Neuron (in vitro differentiated cells): ENCODE measurements around the gene TKT.
"Not testable (repeated sequence)": the region's sequence is repeated elsewhere in the genome, so short reads cannot be mapped to it uniquely, and the experiment has no call there.

Source experiments
- H2AFZ ChIP-seq: one replicate; pipeline ENCODE4 v1.6.1; 2013; ENCODE audit warnings: low read depth, mild to moderate bottlenecking, inconsistent platforms, low read length, moderate library complexity
- H3K27me3 ChIP-seq: one replicate; pipeline ENCODE4 v1.6.1; 2013; ENCODE audit warnings: low read length; ENCODE audit not compliant: insufficient read depth
- H3K36me3 ChIP-seq: one replicate; pipeline ENCODE4 v1.6.1; 2013; ENCODE audit warnings: low read length; ENCODE audit not compliant: insufficient read depth
- H3K4me1 ChIP-seq: one replicate; pipeline ENCODE4 v1.6.1; 2013; ENCODE audit warnings: low read length; ENCODE audit not compliant: insufficient read depth
- H3K4me3 ChIP-seq: 2 replicates; pipeline ENCODE4 v1.5.1; 2013; ENCODE audit warnings: mild to moderate bottlenecking, low read length, moderate library complexity
- H3K9me3 ChIP-seq: one replicate; pipeline ENCODE4 v1.6.1; 2013; ENCODE audit warnings: low read length

Gene TKT

GRCh38 chr3:53256704-53257055 lies 858 bp upstream of the TKT start:
- Histone ChIP-seq H3K4me3 (no peak overlapping the region), H3K36me3 (no peaks in the 10 kb centered on the region), H2AFZ (no peak overlapping the region), H3K9me3 (no peaks in the 10 kb centered on the region), H3K4me1 (peaks cover 33% of the 10 kb centered on the region), H3K27me3 (no peaks in the 10 kb centered on the region)

- H3K36me3 ChIP-seq = no peaks in the 10 kb centered on the region
- H3K9me3 ChIP-seq = no peaks in the 10 kb centered on the region
- H3K27me3 ChIP-seq = no peaks in the 10 kb centered on the region
- H3K4me1 ChIP-seq = peaks cover 30% of the 10 kb centered on the region
- peak overlapping the region; percentile 69 for H3K4me3 ChIP-seq
- peak overlapping the region; percentile 76 for H2AFZ ChIP-seq
Measured at GRCh38 chr3:53255423-53255774, 423 bp downstream of the TKT start.

GRCh38 chr3:53254509-53255422 lies 1.1 kb downstream of the TKT start:
- Histone ChIP-seq H3K27me3 (no peaks in the 10 kb centered on the region), H2AFZ (peak overlapping the region; percentile 76), H3K4me3 (peak overlapping the region; percentile 69), H3K4me1 (peaks cover 29% of the 10 kb centered on the region), H3K36me3 (no peaks in the 10 kb centered on the region), H3K9me3 (no peaks in the 10 kb centered on the region)

- no peaks in the 10 kb centered on the region for H3K27me3 ChIP-seq
- H3K4me3 ChIP-seq = peak overlapping the region; percentile 69
- peaks cover 20% of the 10 kb centered on the region for H3K4me1 ChIP-seq
- no peaks in the 10 kb centered on the region for H3K36me3 ChIP-seq
- H2AFZ ChIP-seq = no peak overlapping the region
- H3K9me3 ChIP-seq = no peaks in the 10 kb centered on the region
Measured at GRCh38 chr3:53253707-53254508, 1.9 kb downstream of the TKT start.

- H2AFZ ChIP-seq, H3K36me3 ChIP-seq, H3K9me3 ChIP-seq, H3K4me3 ChIP-seq, H3K27me3 ChIP-seq: not testable (repeated sequence)
- peaks cover 10% of the 10 kb centered on the region for H3K4me1 ChIP-seq
Measured at GRCh38 chr3:53252947-53253322, 2.9 kb downstream of the TKT start.

- Histone ChIP-seq H3K4me3 (no peak overlapping the region), H3K36me3 (no peaks in the 10 kb centered on the region), H3K9me3 (no peaks in the 10 kb centered on the region), H3K4me1 (peaks cover 10% of the 10 kb centered on the region), H2AFZ (no peak overlapping the region), H3K27me3 (no peaks in the 10 kb centered on the region)
Measured at GRCh38 chr3:53252096-53252946, 3.5 kb downstream of the TKT start.

- Histone ChIP-seq H2AFZ (no peak overlapping the region), H3K36me3 (peaks cover 2% of the 10 kb centered on the region), H3K4me3 (no peak overlapping the region), H3K9me3 (no peaks in the 10 kb centered on the region), H3K4me1 (peaks cover 10% of the 10 kb centered on the region), H3K27me3 (no peaks in the 10 kb centered on the region)
Measured at GRCh38 chr3:53250881-53251605, 4.8 kb downstream of the TKT start.

GRCh38 chr3:53250453-53250852 lies 5.4 kb downstream of the TKT start:
- Histone ChIP-seq H3K27me3 (no peaks in the 10 kb centered on the region), H3K9me3 (no peaks in the 10 kb centered on the region), H3K36me3 (peaks cover 3% of the 10 kb centered on the region), H2AFZ (no peak overlapping the region), H3K4me1 (peaks cover 10% of the 10 kb centered on the region), H3K4me3 (no peak overlapping the region)

GRCh38 chr3:53248161-53248560 lies 7.7 kb downstream of the TKT start:
- Histone ChIP-seq H2AFZ (no peak overlapping the region), H3K36me3 (peaks cover 3% of the 10 kb centered on the region), H3K4me1 (peaks cover 8% of the 10 kb centered on the region), H3K4me3 (no peak overlapping the region), H3K27me3 (no peaks in the 10 kb centered on the region), H3K9me3 (no peaks in the 10 kb centered on the region)

- Histone ChIP-seq H3K36me3 (peaks cover 3% of the 10 kb centered on the region), H3K4me1 (peaks cover 14% of the 10 kb centered on the region), H3K27me3 (no peaks in the 10 kb centered on the region)
Measured at GRCh38 chr3:53247619-53248018, 8.2 kb downstream of the TKT start.

GRCh38 chr3:53244271-53244670 lies 11.6 kb downstream of the TKT start:
- Histone ChIP-seq H3K4me1 (peaks cover 15% of the 10 kb centered on the region), H3K9me3 (no peaks in the 10 kb centered on the region), H2AFZ (no peak overlapping the region), H3K4me3 (no peak overlapping the region), H3K27me3 (no peaks in the 10 kb centered on the region), H3K36me3 (peaks cover 33% of the 10 kb centered on the region)

More at GRCh38 chr3:53247619-53248018, 8.2 kb downstream of the TKT start:
- H3K4me3 ChIP-seq = no peak overlapping the region
- H3K9me3 ChIP-seq = no peaks in the 10 kb centered on the region
- no peak overlapping the region for H2AFZ ChIP-seq

- Histone ChIP-seq H3K36me3 (peaks cover 37% of the 10 kb centered on the region), H3K4me1 (peaks cover 15% of the 10 kb centered on the region), H2AFZ (no peak overlapping the region), H3K9me3 (no peaks in the 10 kb centered on the region), H3K4me3 (no peak overlapping the region), H3K27me3 (no peaks in the 10 kb centered on the region)
Measured at GRCh38 chr3:53243785-53244184, 12.0 kb downstream of the TKT start.
